ENCODE data around the gene RAD51B.

Gene RAD51B

DNA sequence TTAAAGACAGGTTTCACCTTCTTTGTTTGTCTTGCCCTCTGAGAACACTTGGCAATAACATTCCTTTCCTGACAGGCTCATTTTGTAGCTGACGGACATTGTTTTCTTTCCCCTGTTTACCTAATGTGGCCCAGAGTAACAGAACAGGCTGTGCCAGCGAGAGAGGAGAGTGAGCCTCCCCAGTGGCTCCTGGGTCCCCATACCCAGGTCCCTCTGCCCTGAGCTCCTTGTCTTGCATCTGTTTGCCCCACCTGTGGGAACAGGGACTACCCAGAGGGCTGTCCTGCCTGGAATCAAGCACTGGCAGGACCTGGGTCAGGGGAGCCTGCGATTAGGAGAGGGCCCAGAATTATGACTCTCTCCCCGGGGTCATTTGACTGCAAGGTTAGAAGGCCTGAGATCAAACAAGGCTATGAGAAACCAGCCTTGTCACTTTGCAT lies 750.4 kb downstream of the RAD51B start:
- no peak for DNase-seq

DNA sequence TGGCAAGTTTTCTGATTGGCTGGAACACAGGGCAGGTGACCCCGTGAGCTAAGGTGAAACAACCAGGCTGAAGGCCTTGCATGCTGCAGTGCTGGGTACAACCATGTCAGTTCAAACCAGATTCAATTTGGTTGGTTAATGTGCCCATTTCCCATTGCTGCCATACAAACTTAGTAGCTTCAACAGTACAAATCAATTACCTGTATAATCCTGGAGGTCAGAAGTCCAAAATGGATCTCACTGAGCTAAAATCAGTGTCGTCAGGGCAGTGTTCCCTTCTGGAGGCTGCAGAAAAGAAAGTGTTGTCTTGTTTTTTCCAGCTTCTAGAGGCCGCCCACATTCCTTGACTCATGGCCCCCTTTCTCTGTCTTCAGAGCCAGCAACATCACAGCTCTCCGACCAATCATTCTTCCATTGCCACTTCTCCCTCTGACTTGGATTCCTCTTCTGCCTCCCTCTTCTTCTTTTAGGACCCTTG lies 751.6 kb downstream of the RAD51B start:
- DNase-seq, result no peak

DNA sequence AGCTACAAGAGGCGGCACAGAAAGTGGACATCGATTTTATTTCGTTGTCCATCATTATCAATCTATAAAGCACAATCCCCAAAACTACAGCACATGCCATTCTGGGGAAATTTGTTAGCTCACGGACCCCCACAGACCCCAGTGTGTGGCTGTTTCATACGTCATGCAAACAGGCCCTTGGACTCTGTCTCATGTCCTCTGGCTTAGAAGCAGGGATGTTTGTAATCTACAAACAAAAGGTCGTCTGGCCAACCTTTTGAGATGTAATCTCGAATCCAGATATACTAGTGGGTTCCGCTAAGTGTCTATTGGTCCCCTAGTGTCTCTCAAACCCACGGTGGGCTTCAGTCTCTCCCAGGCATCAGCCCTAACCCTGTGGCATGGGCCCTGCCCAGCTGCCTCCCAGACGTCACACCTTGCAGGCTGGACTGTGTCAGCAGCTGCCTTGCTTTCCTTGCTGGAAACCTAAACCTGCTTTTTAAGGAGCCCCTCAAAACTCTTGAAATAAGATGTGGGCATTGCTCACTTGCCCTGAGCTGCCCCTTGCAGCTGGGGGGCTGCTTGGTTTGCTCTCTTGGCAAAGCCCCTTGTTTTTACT lies 752.4 kb downstream of the RAD51B start:
- DNase-seq, result no peak

DNA sequence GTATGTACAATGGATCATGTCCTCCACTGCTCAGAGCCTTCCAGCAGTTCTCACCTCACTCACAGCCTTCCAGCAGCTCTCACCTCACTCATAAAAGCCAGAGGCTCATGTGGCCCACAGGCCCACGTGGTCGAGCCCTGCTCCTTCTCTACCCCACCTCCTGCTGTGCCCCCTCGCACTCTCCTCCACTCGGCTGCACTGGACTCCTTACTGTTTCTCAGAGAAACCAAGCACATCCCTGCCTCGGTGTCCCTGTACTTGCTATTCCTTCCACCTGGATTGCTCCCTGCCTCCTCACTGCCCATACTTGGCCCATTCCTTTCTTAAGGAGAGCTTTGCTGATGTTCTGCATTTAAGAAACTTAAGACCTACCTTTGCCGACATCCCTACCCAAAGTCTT lies 753.5 kb downstream of the RAD51B start:
- no peak for DNase-seq

DNA sequence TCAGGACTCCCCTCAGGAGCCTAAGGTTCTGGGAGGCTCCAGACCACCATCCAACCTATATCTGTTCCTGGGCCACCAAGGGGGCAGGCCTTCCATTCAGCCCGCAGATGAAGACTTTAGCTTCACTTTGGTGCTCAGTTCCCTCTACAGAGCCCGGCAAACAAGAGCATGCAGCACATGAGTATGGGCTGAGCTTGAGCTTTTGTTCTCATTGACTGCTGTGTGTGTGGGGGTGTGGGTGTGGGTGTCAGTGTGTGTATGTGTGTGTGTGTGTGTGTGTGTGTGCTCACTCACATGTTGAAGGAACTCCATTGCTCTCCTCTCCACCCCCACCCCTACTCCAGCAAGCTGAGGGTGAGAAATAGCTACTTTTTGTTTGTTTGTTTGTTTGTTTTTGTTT lies 754.1 kb downstream of the RAD51B start:
- no peak for DNase-seq

DNA sequence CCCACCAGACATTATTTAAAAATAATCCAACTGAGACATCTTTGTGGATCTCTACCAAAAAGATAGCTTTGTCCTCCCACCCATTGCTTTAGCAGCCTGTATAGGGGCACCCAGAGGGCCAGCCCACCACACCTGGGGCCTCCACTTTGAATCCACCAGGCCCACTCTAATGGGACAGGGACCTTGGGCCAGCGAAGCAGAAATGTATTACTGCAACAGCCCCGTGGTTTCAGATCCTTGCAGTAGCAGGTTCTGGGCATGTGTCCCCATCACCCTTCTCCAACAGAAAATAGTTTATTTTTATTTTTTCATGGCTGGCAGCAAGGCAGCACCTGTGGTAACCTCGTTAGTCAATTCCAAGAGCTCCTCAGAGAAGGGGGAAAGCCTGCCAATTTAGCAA lies 754.9 kb downstream of the RAD51B start:
- no peak for DNase-seq

DNA sequence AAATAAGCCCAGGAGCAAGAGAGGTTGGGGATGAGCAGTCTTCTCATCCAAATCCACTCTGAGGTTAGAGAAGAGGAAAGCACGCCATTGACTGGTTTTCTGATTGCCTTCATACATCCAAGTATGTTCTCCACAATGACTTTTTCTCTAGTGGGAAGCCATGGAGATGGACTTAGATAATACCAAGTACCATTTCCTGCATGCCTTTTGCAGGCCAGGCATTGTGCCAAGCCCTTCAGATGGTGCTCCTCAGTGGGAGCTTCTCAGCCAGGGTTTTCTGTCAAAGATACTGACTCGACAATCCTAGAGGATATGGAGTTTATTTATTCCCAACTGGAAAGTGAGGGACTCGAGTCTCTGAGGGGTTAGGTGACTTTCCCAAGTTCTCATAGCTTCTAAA lies 755.3 kb downstream of the RAD51B start:
- DNase-seq, result no peak

DNA sequence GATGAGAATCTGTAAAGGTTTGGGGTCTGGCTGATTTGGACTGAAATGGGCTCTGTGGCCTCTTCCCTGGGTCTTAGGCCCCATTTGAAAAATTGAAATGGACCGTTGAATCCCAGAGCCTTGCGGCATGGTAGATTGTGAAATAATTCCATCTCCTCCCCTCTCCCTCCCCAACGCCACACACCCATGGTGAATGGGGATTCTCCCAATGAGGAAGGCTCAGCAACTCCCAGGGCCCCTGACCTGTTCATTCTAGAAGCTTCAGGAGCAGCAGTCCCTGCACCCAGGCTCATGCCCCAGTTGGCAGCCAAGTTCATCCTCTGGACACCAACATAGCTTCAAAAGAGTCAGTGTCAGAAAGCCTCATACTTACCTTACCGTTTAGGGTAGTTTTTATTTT lies 755.8 kb downstream of the RAD51B start:
- no peak for DNase-seq

DNA sequence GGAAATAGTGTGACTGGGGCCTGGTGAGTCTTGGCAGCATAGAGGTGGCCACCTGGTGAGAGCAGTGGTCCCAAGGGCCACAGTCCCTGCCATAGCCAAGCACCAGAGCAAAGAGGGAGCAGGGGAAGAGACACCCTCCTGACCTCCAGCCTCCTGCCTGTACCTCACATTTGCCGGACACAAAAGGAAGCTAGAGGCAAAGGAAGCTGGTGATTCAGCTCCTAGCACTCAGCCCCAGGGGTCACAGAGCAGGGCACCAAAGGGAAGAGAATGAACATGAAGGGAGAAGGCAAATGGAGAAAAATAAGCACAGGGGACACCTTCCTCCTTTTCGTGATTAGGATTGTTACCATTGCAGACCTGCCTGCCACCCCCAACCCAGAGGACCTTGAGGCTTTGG lies 756.5 kb downstream of the RAD51B start:
- DNase-seq, result no peak

DNA sequence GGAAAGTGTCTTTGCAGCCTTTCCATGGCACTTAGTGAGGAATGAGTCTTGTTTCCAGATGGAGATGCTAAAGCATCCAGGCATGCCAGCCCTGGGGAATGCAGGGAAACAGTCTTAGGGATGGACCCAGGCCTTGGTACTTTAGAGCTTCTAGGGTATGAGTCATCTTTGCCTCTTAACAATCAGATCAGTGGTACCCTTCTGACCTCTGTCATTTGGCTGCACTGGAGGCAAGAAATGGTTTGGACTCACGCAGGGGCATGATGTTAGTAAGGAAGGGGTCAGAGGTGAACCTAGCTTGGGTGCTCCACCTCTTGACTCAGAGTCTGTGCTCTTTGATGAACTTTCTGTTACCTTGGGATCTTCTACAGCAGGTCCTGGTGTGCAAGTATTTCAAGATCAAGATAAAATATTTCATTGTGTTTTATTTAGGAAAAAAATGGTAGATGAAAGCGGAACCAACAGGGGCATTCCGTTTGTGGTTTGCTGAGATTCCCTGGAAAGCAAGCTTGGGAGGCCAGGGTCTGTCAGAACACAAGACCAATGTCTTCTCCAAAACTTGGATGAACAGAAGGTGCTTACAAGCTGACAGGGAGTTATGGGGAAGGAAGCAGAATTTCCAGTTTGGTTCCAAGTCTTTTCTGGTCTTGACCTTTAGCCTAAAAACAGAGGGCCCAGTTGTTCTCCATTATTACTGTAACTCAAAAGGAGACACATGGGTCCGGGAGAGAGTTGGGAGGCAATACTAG lies 757.1 kb downstream of the RAD51B start:
- no peak for DNase-seq

DNA sequence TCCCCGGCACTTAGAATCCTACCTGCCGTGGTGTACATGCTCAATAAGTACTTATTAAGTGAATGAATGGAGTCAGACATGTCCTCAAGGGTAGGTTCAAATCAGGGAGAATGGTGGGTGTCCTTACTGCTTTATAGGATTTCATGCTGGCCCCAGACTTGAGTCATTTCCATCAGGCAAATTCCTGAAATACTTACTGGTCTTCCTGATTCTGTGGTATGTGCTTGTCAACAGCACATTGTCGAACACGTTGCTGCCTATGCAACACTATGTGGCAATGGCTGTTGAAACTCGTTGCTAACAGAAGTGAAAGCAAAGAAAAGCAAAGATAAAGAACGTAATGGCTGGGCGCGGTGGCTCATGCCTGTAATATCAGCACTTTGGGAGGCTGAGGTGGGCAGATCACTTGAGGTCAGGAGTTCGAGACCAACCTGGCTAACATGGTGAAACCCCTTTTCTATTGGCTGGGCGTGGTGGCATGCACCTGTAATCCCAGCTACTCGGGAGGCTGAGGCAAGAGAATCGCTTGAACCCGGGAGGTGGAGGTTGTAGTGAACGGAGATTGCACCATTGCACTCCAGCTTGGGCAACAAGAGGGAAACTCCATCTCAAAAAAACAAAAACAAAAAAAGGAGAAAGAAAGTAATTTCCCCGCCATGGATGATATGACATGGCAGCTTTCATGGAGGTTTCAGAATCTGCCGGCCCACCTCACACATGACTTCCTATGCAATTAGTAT lies 758.4 kb downstream of the RAD51B start:
- DNase-seq, result no peak

DNA sequence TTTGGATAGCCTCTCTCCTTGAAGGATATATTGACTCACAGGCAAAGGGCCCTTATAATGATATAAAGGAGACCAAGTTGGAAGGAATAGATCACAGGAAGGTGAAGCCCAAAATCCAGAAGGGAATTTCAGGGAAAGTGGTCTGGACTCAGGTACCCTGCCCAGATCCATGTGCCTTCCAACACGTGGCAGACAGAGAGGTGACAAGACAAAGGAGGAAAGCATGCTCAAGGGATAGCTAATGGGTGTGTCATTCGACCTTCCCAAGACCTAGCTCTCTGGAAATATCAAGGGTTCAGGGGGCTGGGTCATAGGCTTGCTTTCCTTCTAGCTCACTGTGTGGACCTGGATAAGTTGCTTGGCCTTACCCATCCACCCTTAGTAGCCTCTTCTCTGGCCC lies 759.0 kb downstream of the RAD51B start:
- no peak for DNase-seq

DNA sequence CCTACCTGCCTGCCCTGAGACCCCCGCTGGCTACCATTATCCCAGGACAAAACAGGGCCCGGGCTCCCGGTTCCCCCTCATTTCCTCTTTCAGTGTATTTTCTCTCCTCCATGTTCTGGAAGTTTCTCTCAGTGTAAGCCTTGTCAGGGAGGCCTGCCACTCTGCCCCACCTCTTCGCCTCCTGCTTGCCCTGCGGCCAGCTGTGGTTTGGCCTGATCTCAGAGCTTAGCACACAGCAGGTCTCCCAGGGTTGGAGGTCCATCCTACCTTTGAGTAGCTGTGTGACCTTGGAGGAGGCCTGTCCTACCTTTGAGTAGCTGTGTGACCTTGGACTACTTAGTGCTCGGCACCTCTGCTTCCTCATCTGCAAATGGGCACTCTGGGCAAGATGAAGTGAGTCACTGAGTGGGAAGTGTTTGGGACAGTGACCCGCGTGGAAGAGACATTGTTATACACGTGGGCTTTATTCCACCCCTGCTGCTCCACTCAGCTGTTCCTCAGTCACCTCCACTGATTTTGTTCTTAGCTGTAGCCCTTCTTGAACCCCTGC lies 760.6 kb downstream of the RAD51B start:
- DNase-seq, result no peak

DNA sequence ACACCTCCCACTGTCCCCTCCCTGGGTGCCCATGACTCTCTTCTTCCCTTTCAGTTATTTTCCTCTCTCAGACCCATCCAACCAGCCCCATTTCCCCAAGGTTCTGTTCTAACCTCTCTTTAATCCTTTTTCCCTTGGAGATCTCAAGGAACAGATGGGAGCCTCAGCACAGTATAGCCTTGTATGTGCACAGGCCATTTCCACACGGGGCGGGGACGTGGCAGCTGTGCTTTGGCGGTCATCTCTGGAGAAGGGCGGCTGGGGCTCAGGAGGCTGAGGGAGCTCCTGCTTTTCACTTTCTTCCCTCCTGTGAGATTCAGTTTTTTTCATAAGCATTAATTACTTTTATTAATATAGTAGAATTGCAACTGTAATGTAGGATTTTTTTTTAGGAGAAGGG lies 761.1 kb downstream of the RAD51B start:
- no peak for DNase-seq

DNA sequence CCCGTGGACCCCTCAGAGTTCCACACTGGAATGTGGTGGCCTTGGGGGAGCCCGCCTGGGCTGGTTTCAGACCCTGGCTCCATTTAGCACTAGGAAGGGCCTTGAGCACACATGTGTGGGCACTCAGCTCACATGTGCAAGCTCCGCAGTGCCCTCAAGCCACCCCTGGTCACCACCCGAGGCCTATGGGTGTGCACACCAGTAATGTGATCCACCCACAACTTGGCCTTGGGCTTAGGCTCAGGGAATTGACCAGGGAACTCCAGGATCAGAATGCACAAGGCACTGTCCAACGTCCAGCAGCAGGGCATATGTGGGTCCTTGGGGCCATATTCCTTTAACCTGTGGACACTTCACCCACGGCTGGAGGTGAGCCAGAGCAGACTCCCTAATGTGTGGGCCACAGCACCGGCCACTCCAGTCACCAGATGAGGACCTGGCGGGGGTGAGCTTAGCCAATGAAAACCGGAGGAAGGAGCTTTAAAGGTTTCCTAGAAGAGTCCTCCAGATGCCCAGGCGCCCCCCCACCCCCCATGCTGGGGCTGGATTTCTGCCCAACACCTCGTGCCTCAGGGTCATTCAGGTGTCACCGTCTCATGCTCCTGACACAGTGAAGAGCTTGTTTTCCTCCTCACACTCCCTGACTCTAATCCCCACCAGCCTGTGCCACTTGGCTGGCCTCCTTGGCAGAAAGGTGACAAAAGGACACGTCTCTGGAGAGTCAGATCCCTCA lies 764.1 kb downstream of the RAD51B start:
- DNase-seq, result no peak

DNA sequence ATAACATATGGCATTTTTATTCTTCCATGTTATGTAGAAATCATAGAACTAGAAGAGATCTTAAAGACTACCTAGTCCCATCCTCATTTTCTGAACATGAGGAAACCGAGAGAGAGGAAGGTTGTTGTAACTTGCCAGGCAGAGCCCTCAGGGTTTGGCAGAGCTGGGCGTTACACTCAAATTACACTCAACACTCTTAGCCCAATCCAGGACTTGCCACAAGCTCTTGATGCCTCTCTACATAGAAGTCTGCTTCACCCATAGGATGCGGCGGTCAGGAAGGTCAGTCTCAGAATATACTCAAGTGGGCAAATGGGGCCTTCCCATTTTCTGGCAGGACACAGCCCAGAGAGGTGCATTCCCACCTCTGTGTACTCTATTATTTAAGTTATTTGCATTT lies 765.2 kb downstream of the RAD51B start:
- DNase-seq, result no peak

DNA sequence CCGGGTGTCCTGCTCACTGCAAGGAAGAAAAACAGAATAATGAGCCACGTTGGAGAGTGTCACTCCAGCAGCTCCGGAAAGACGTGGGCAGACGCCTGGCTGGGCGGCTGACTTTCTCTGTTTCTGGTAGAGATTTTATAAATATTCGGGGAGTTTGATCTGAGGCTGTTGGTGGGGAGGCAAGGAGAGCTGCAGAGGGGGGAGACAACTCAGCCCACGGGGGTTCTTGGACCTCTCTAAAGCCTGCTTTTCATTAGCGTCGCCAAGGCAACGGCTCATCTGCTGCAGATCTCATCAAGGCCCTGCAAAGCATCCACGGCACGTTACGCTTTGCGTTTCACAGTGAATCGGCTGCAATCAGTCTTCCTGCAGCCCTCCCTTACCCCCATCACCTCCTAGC lies 766.1 kb downstream of the RAD51B start:
- DNase-seq, result no peak

DNA sequence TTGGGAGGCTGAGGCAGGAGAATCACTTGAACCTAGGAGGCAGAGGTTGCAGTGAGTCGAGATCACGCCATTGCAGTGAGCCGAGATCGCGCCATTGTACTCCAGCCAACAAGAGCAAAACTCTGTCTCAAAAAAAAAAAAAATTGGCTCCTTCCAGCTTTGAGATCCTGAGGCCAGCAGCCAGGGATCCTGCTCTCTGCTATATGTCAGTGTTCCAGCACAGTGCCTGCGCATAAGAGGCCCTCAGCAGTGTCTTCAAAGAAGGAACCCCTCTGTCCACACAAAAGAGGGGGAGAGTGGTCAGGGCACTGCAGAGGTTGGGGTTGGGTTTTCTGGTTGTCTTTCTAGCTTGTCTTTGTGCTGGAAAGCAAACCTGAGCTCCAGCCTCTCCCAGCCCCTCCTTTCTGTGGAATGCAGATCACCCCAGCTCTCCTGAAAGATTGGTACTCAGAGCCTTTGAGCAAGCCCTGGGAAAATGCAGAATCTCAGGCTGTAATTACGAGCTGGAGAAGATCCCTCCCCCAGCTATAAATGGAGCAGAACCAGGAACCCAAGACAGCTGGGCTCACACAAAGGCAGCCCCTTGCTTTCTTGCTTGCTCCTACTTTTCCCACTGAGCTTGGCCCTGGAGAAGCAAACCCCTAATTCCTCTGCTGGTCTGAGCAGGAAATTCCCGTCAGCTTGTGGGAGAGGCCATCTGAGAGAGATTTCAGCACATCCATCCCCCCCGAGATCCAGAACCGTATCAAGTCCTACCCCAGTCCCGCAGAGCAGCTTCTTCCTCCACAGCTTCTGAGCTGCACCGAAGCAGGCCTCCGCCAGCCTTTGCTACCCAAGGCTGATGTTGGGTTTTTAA lies 767.5 kb downstream of the RAD51B start:
- no peak for DNase-seq

DNA sequence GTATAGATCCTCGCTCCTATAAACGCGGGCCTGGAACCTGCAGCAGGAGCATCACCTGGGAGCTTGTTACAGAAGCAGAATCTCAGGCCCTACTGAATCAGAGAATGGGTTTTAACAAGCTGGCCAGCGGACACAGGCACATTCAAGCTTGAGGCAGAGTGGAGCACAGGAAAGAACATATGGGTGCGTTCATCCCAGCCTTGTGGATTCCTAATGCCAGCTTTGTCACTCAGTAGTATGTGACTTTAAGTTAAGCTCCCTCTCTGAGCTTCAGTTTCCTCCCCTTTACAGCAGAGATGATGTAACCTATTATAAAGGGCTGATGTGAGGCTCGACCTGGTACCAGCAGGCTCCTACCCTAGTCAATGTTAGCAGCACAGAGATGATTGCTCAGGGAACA lies 768.4 kb downstream of the RAD51B start:
- DNase-seq, result no peak

DNA sequence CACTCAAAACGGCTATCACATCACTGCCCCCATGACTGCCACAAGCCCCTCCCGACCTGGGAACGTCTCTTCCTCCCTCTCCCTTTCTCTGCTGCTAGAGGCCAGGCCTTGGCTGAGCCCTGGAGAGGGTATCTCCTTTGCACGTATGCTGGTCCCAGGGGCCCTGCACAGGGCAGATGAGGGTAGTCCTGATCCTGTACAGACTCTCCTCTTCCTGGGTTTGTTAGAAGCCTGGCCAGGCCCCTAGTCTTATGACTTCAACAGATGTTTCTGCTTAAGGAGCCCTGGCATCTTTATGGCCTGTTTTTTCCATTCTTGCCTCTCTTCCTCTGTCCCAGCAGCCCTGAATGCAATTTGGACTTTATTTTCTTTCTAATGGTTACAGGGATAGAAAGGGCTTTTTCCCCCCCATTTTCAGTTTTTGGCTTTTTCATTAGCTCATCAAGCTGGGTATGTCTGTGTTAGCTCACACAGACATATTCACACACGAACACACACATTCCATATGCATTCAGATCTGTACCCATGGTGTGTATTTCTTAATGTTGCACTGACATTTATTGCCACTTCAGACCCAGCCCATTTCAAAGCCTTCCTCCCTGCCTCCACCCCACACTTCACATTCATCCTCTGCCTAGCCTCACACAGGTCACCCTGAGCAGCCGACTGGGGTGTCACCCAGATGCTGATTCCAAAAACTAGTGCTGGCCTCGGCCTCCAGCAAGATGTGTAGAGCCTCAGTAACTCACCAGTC lies 770.0 kb downstream of the RAD51B start:
- DNase-seq, result no peak

DNA sequence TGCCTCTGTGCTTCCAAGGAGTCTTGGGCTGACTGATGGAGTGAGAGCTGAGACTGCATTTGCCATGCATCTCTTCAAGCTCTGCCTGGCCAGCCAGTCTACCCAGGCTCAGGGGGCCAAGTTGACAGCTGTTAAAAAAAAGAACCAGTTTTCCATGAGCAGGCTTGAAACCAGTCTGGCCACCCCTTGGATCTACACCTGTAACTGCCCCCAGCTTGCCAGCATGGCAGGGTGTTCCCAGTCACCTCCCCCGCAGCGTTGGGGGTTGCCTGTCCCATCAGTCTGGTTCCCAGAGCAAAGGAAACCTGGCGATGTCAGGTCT lies 770.6 kb downstream of the RAD51B start:
- no peak for DNase-seq

DNA sequence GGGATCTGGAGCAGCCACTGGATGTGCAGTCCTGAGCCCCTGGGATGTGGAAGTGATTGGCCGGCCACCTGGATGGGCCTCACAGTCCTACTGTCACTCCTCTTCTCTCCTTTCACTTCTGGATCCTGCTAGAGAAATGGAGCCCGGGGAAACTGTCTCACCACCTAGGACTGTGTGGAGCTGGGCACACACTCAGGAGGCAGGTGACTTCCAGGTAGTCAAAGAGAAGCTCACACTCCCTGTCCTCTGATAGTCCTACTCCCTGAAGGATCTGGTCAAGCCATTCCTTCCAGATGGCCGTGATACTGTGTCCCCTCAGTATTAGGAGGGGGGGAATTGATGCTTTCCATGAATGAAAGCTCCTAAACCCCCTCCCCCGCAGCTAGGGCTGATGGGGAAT lies 772.2 kb downstream of the RAD51B start:
- no peak for DNase-seq
